Lung (tissue), 12 donors: ENCODE data around the gene EPB41L4A. TPM values are rescaled to one million over a fixed set of nuclear protein-coding genes. Genes with fewer than 3 reads are reported as not detected.

Source experiments
- ATAC-seq: fragments of 200-7000 bp; cut with Tn5 transposase; one replicate; pipeline ENCODE4 v1.9.1; 2020; ENCODE audit warnings: moderate number of reproducible peaks; ENCODE audit not compliant: insufficient read depth, low FRiP score
- DNase-seq, 3 donors: peaks; one replicate each; pipeline ENCODE4 v3.0.0-alpha.2; 2013 to 2017
- H3K27ac ChIP-seq, 2 donors: one replicate each; pipeline ENCODE4 v1.5.1; 2013; ENCODE audit warnings: mild to moderate bottlenecking in 2 of 2, moderate library complexity in 2 of 2, control low read depth in 1 of 2, inconsistent platforms in 1 of 2, low read depth in 1 of 2, low read length in 1 of 2
- H3K27me3 ChIP-seq, 3 donors: one replicate each; pipeline ENCODE4 v1.5.1; 2013; ENCODE audit warnings: low read length in 2 of 3; ENCODE audit not compliant: control insufficient read depth in 3 of 3, insufficient read depth in 3 of 3
- H3K36me3 ChIP-seq, 4 donors: one replicate each; pipeline ENCODE4 v1.5.1; 2013; ENCODE audit warnings: low read length in 4 of 4, mild to moderate bottlenecking in 1 of 4, moderate library complexity in 1 of 4; ENCODE audit not compliant: control insufficient read depth in 4 of 4, insufficient read depth in 4 of 4
- H3K4me1 ChIP-seq, 5 donors: one replicate each; pipeline ENCODE4 v1.5.1; 2013; ENCODE audit warnings: low read length in 5 of 5, mild to moderate bottlenecking in 2 of 5, moderate library complexity in 1 of 5; ENCODE audit not compliant: control insufficient read depth in 5 of 5, insufficient read depth in 5 of 5
- H3K4me3 ChIP-seq: one replicate; pipeline ENCODE4 v1.5.1; 2013; ENCODE audit warnings: mild to moderate bottlenecking, control low read depth, moderate library complexity
- H3K9ac ChIP-seq, 2 donors: one replicate each; pipeline ENCODE4 v1.5.1; 2013; ENCODE audit warnings: low read length in 2 of 2, control low read depth in 1 of 2; ENCODE audit not compliant: insufficient read depth in 1 of 2
- H3K9me3 ChIP-seq, 4 donors: one replicate each; pipeline ENCODE4 v1.5.1; 2013; ENCODE audit warnings: low read length in 3 of 4, mild to moderate bottlenecking in 1 of 4, moderate library complexity in 1 of 4; ENCODE audit not compliant: control insufficient read depth in 4 of 4, insufficient read depth in 3 of 4
- WGBS, 2 donors: extraction: QIAGEN DNeasy Blood & Tissue Kit; methylation state at CpG; one replicate each; pipeline ENCODE4 v1.1.7; 2013; 5-methylcytosine and 5-hydroxymethylcytosine counted together
- polyA plus RNA-seq, 2 donors: library from polyadenylated mRNA; stranded (reverse); fragments of 200-250 nt; gene quantifications; one replicate each; pipeline ENCODE4 v1.2.1, GENCODE V29; 2013
- total RNA-seq, 2 donors: library from RNA; depleted of rRNA in 1 of 2; stranded (reverse); fragments of >200 nt in 1 of 2; gene quantifications; one replicate each; pipeline ENCODE4 v1.2.1, GENCODE V29; 2014 to 2021
- TF ChIP-seq, protein P1 (sequence below): IDR thresholded peaks from 2 replicates; pipeline ENCODE4 v1.5.1; 2012; ENCODE audit warnings: mild to moderate bottlenecking; ENCODE audit errors: control extremely low read depth, extremely low read depth
- donor health status: control.
- donor health status: control.
- donor health status: Bipolar disorder and iron deficiency.
- donor health status: healthy.
- donor health status: DM: yes; HTN: yes; CAD: no.

EPB41L4A gene
- total and polyA plus RNA-seq, 4 donors = 4.6 to 44.5 (median 14.9) TPM

DNA sequence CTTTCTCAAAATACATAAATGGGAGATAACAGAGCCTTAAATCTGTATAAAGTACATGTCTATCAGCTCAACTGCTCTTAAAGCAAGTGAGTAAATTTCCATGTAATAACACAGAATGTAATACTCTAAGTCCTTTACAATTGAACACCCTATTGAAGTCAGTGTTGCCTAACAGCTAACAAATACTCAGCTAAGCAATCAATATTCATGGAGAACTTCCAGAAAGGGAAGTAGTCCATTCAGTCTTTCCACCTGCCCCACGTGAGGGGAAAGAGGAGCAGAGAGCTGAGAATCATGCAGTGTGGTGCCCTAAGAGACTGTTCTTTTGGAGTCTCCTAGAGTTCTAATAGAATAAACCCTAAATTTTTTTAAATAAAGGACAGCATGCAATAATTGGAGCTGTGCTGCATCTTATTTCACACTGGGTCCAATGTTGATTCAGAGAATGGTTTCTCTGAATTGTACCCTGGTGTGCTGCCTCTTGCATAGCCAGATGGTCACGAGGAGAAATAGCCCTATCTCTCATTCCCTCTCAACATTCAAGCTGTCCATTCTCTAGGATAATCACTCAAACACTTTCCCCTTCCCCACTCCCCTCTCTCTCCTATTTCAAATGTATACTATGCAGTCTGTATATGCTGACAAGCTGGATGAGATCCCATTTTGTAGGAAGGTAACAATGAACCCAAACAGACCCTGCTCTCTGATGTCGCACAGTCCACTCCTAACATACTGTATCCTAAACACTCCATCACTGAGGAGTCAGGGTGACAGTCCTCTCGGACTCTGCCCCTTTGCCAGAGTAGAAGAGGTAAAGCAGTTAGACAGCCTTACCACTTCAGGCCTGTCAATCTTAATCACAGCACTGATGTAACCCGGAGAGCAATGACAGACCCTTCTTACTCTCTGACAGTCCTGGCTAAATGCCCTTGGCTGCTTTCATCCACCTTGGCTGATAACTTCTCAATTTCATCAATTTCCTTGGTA, 134.8 kb downstream of the EPB41L4A start:
- TF ChIP-seq, protein P1, sequence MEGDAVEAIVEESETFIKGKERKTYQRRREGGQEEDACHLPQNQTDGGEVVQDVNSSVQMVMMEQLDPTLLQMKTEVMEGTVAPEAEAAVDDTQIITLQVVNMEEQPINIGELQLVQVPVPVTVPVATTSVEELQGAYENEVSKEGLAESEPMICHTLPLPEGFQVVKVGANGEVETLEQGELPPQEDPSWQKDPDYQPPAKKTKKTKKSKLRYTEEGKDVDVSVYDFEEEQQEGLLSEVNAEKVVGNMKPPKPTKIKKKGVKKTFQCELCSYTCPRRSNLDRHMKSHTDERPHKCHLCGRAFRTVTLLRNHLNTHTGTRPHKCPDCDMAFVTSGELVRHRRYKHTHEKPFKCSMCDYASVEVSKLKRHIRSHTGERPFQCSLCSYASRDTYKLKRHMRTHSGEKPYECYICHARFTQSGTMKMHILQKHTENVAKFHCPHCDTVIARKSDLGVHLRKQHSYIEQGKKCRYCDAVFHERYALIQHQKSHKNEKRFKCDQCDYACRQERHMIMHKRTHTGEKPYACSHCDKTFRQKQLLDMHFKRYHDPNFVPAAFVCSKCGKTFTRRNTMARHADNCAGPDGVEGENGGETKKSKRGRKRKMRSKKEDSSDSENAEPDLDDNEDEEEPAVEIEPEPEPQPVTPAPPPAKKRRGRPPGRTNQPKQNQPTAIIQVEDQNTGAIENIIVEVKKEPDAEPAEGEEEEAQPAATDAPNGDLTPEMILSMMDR = no peak
- H3K4me1 ChIP-seq = peaks cover 0 to 9% (median 0%) of the 10 kb centered on the region in 5 donors
- WGBS, 2 donors = 75 to 77% methylated on average over 5 of the region's 5 CpGs

DNA sequence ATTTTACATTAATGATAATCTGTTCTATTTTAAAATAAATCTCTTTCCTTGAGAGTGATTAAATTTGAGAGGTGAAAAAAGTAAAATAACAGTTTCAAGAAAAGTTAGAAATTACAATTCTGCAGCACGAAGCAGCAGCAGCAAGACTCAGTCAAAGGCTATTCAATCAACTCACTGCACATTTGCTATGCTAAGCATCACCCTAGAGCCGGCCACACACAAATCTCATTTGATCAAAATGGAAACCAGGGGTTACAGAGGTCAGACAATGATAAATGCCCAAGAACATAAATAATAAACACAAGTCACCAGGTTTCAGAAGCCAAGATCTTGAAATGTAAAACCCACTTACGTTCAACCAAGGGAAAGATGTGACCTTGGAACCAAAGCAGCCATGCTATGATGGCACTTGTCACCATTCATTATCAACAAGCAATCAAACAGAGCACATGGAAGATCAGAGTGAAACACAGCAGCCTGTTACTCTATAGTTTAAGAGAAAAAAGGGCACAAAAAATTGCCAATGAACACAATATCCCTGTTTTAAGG, 136.0 kb downstream of the EPB41L4A start:
- Histone ChIP-seq H3K4me1 (peaks cover 0 to 9% (median 0%) of the 10 kb centered on the region in 5 donors), H3K9me3 (no peaks in the 10 kb centered on the region), H3K27ac (no peak overlapping the region), H3K4me3 (no peak overlapping the region), H3K27me3 (no peaks in the 10 kb centered on the region), H3K9ac (no peak overlapping the region), H3K36me3 (no peaks in the 10 kb centered on the region)
- ATAC-seq (no peak), DNase-seq (no peak)
- WGBS, 2 donors = 77 to 80% methylated on average over 3 of the region's 3 CpGs
- TF ChIP-seq, protein P1 = no peak

More for the DNA sequence above, 134.8 kb downstream of the EPB41L4A start:
- ATAC-seq (no peak), DNase-seq (no peak)
- Histone ChIP-seq H3K36me3 (no peaks in the 10 kb centered on the region), H3K4me3 (no peak overlapping the region), H3K9me3 (no peaks in the 10 kb centered on the region), H3K9ac (no peak overlapping the region), H3K27me3 (no peaks in the 10 kb centered on the region), H3K27ac (no peak overlapping the region)

DNA sequence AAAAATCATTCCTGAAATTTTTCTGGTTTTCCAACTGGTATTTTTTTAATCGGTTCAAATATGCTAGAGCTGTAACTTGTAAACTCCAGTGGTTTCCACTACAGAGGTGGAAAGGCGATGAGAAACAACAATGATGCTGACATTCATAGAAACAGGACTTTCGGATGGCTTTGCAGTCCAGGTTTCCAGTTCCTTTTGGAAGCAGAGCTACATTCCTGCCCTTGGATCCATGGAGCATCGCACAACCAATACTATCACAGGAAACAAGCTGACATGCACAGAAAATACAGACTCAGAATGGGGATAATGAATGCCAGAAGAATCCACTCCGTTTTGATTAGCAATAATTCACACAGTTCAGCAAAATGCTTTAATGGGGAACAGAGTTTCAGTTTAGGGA, 140.0 kb downstream of the EPB41L4A start:
- no peaks in the 10 kb centered on the region for H3K36me3 ChIP-seq
- H3K4me1 ChIP-seq = peaks cover 0 to 1% (median 0%) of the 10 kb centered on the region in 5 donors
- no peaks in the 10 kb centered on the region for H3K9me3 ChIP-seq
- H3K4me3 ChIP-seq = no peak overlapping the region
- H3K27ac ChIP-seq = no peak overlapping the region
- 84 to 89% methylated on average over 5 of the region's 5 CpGs for WGBS, 2 donors
- TF ChIP-seq, protein P1 = no peak
- ATAC-seq = no peak
- DNase-seq = no peak
- no peaks in the 10 kb centered on the region for H3K27me3 ChIP-seq
- no peak overlapping the region for H3K9ac ChIP-seq
